Activated T-helper 1 cell treated with Interleukin-2 at 50 U/mL for 16 hours (primary cell): Measurements from ENCODE around the gene HIVEP3.

Source experiments
- DNase-seq: peaks from one replicate; pipeline ENCODE4 v3.0.0-alpha.2; 2020; ENCODE audit warnings: low read depth

Gene HIVEP3

GRCh38 chr1:41533016-41533730 lies 385.5 kb downstream of the HIVEP3 start:
- no peak for DNase-seq

DNA sequence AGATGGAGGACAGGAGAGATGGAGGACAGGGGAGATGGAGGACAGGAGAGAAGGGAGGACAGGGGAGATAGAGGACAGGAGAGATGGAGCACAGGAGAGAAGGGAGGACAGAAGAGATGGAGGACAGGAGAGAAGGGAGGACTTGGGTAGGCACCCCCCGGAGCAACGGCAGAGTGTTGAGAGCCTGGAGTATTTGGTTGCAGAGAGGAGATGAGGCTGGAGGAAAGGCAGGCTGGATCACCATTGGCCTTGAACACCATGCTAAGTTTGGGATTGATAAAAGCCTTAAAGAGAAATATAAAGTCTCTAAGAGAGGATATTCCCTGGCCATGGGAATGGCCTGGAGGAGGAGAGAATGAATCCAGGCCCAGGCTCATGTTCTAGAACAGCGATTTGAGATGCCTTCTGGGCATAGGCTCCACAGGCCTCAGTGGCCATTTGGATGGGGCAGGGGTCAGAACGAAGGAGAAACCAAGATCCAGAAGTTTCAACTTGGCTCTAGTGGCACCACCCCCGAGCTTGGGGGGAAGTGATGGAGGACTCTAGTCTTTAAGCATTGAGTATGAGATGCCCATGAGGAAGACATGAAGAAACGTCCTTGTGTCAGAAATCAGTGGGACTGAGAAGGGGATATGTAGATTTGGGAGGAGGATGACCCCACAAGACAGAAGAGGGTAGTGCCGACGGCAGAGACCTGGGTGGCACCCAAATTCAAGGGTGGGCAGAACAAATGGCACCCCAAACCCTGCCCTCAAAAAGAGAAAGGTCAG lies 386.3 kb downstream of the HIVEP3 start:
- DNase-seq = no peak

GRCh38 chr1:41530411-41530810 lies 388.3 kb downstream of the HIVEP3 start:
- DNase-seq = no peak

- DNase-seq = no peak
Observed at GRCh38 chr1:41529621-41530395, 388.9 kb downstream of the HIVEP3 start.

- no peak for DNase-seq
Observed at GRCh38 chr1:41528726-41529605, 389.8 kb downstream of the HIVEP3 start.

DNA sequence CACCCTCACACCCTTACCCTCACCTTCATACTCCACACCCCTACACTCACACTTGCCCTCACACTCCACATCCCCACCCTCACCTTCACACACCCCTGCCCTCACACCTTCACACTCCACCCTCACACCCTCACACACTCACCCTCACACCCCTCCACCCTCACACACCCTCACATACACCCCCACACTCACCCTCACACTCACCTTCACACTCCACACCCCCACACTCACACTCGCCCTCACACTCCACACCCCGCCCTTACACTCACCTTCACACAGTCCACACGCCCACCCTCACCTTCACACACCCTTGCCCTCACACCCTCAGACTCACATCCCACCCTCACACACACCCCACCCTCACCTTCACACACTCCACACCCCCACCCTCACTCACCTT lies 390.6 kb downstream of the HIVEP3 start:
- no peak for DNase-seq

- no peak for DNase-seq
Observed at GRCh38 chr1:41526956-41527561, 391.7 kb downstream of the HIVEP3 start.

- DNase-seq = no peak
Observed at GRCh38 chr1:41525891-41526587, 392.7 kb downstream of the HIVEP3 start.

DNA sequence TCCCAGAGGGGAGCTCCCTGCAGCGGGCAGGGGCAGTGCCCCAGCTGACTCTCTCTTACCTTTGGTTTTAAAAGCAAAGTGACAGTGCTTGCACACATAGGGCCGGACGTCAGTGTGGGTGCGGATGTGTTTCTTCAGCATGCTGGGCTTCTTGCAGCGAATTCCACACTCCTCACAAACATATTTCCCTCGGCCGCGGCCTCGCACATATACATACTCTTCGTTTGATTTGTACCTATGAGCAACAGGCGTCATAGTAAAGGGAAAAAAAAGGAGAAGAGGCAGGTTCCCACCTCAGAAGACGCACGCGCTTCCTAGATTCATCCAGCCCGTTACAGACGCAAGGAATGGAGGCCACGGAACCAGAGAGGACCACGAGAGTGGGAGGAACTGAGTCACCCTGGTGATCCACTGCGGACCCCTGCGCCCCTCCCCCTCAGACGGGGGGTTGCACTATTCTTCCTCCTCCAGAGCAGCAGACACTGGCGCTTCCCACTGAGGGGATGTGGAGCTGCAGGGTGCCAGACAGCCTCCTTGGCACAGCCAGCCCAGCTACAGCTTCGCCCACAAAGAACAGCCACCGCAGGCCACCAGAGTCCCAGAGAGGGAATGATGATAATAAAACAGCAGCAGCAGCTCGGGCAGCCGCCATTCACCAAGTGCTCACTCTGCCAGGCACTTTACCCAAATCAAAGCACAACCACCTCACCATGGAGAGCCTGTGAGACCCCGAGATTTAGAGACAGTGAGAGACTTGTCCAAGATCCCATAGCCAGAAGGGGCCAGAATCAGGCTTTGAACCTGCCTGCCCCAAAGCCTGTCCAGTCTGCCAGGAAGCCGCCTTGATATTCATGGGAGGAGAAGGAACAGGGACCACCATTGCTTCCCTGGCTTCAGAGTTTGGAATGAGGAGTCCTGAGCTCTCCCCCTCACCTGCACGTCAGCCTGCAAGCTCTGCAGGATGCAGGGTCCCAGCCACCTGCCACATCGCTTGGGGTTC lies 393.7 kb downstream of the HIVEP3 start:
- no peak for DNase-seq

- DNase-seq = no peak
Observed at GRCh38 chr1:41523949-41524675, 394.6 kb downstream of the HIVEP3 start.

DNA sequence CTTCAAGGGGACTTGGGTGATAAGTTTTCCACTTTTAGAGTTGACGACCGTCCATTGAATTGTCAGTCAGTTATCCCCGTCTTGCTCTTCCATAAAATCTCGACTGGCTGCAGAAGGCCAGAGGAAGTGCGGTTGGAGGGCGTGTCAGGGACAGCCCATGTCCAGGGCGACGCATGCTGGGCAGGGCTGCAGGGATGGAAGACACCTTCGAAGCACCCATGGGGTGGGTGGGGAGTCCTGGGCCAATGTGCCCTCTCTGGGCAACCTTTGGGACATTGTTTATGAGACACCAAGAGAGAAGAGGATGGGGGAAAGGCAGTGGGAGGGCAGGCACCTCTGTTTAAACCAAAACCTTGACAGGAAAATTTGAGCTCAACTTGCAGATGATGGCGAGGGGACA lies 395.7 kb downstream of the HIVEP3 start:
- DNase-seq = no peak

DNA sequence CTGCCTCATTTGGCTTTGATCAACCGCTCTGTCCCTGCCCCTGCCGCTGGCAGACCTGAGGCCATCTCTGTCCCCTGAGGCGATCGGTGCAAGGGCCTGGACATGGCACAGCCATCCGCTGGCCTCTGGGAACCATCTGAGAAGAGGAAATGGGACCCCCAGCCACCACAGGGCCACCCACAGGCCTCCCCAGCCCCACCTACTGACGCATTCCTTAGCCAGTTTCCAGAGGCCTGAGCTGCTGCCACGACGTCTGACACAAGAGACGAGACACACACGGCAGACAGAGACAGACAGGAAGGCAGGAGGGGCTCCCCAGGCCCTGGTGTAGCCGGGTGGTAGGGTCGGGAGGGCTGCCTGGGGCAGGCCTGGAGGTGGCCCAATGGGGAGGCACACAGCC lies 397.0 kb downstream of the HIVEP3 start:
- DNase-seq = no peak

- DNase-seq = no peak
Observed at GRCh38 chr1:41520951-41521752, 397.6 kb downstream of the HIVEP3 start.

GRCh38 chr1:41519667-41520066 lies 399.1 kb downstream of the HIVEP3 start:
- no peak for DNase-seq

GRCh38 chr1:41518471-41518870 lies 400.3 kb downstream of the HIVEP3 start:
- DNase-seq = no peak

DNA sequence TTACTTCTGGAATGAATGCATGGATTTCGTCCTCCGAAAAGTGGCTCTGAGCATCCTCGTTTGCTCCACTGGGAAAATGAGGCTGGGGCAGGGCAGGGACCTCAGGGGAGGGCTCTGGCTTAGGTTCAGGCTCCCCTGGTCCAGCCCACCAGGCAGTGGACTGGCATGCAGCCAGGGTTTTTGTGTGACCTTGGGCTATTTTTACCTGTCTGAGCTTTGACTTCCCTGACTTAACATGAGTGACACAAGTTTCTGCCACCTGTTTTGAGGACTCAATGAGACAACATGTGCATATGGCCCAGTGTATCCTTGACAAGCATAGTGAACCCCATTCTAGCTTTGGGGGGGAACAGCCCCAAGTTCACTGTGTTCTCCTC lies 401.7 kb downstream of the HIVEP3 start:
- DNase-seq = no peak

DNA sequence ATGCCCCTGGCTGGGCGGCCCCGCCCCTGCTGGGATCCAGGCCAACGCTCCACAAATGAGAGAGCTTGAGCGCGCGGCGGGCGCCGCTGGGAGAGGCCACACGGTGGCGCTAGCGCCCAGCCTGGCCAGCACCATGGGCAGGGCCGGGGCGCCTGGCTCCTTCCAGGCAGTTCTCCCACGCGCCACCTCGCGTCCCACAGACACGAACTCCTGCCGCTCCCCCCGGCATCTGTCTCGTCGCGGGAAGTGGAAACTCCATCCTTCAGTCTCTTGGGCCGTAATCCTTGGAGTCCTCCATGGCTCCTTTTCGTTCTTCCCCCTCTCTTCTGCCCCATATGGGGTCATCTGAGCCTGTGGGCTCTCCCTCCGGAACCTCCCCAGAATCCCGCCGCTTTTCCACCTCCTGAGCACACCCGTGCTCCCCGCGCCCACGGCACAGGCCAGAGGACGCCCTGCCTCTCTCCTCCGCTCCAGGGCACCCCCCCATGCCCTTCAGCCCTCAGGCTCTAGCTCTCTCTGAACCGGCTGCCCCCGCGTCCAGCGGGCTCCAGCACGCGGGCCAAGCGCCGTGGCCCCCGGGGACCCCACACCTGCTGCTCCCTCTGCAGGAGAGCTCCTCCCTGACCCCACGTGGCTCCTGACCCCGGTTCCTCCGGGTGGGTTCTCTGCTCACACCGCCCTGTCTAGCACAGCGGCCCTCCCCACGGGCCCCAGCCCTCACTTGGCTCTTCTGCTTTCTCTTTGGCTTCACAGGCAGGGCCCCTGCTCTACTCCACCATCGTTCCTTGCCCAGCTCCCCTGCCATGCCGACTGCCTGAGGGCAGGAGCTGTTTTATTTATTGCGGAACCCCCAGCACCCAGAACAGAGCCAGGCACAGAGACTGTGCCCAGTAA lies 402.3 kb downstream of the HIVEP3 start:
- peak; percentile 44 for DNase-seq
